K562 (cell line): Measurements from ENCODE around the gene COX19. TPM values are rescaled to one million over a fixed set of nuclear protein-coding genes. Genes with fewer than 3 reads are reported as not detected.

ENCODE experiments used
- ATAC-seq: fragments of 200-7000 bp; cut with Tn5 transposase; 3 replicates; pipeline ENCODE4 v1.9.1; 2020; ENCODE audit warnings: moderate library complexity
- BruUV-seq: library from RNA; stranded (reverse); fragments of 400-500 nt; replicated peaks from 2 replicates; lab custom pipeline; 2021; lab: Mats Ljungman, UMichigan
- CTCF ChIA-PET: fragments of 300-600 bp; formaldehyde crosslinking; extraction: SDS; loops from one replicate; lab custom pipeline; 2021; ENCODE audit warnings: low intra/inter-chr PET ratio; lab: Yijun Ruan, JAX
- POLR2A ChIA-PET: fragments of 300-600, 350-650 bp; sonication (Branson Sonifier 250); formaldehyde crosslinking; extraction: SDS; loops from one replicate; lab custom pipeline; 2021; ENCODE audit warnings: antibody characterized with exemption, inconsistent platforms; lab: Yijun Ruan, JAX
- DNase-seq, 4 experiments: peaks; one replicate each; pipeline versions ENCODE4 v3.0.0 to v3.0.0-alpha.2; 2011 to 2018; ENCODE audit warnings: low spot score in 3 of 4, mixed read lengths in 3 of 4; ENCODE audit errors: extremely low read depth in 1 of 4
- FAIRE-seq: peaks from 2 replicates; lab custom pipeline; 2011; peaks lifted over from hg19 to GRCh38; lab: Jason Lieb, UNC
- H2AFZ ChIP-seq: 2 replicates; pipeline ENCODE4 v1.6.0; 2011; ENCODE audit warnings: low read depth, low read length, control low read depth, inconsistent platforms
- H3K27ac ChIP-seq: fragments of 200-600 bp; 3 replicates; pipeline ENCODE4 v1.8.0; 2011; ENCODE audit warnings: low read depth, mild to moderate bottlenecking, control low read depth, inconsistent platforms, low read length, moderate library complexity, mixed read lengths; ENCODE audit errors: extremely low read depth
- H3K27me3 ChIP-seq, 2 experiments: fragments of 300-600 bp in 1 of 2; 2 replicates in 1 of 2; 3 replicates in 1 of 2; pipeline versions ENCODE4 v1.6.0 to v1.8.0; 2011; ENCODE audit warnings: inconsistent platforms in 2 of 2, low read length in 2 of 2, mild to moderate bottlenecking in 1 of 2, mixed read lengths in 1 of 2, moderate library complexity in 1 of 2; ENCODE audit not compliant: control insufficient read depth in 2 of 2, insufficient read depth in 2 of 2
- H3K36me3 ChIP-seq: fragments of 300-600 bp; 3 replicates; pipeline ENCODE4 v1.8.0; 2011; ENCODE audit warnings: mild to moderate bottlenecking, low read length, inconsistent platforms; ENCODE audit not compliant: control insufficient read depth, insufficient read depth
- H3K4me1 ChIP-seq, 2 experiments: fragments of 200-600 bp in 1 of 2; replicated peaks in 1 of 2; 2 replicates in 1 of 2; 3 replicates in 1 of 2; pipeline versions ENCODE4 v1.5.1 to v1.8.0; 2011; ENCODE audit warnings: inconsistent platforms in 2 of 2, low read length in 2 of 2, mild to moderate bottlenecking in 1 of 2, mixed read lengths in 1 of 2, moderate library complexity in 1 of 2; ENCODE audit not compliant: control insufficient read depth in 2 of 2, insufficient read depth in 2 of 2
- H3K4me2 ChIP-seq: 2 replicates; pipeline ENCODE4 v1.6.1; 2011; ENCODE audit warnings: low read length, control low read depth, inconsistent platforms, mixed read lengths; ENCODE audit not compliant: insufficient read depth
- H3K4me3 ChIP-seq: fragments of 200-600 bp; sonication (generic), shearing (Covaris generic); 2 replicates; pipeline ENCODE4 v1.5.1; 2016; ENCODE audit warnings: control low read depth, inconsistent platforms
- H3K79me2 ChIP-seq: fragments of 200-600 bp; 3 replicates; pipeline ENCODE4 v1.8.0; 2011; ENCODE audit warnings: low read length, inconsistent platforms; ENCODE audit not compliant: control insufficient read depth, insufficient read depth
- H3K9ac ChIP-seq, 2 experiments: 2 replicates each; pipeline versions ENCODE4 v1.6.0 to v1.6.1; 2011; ENCODE audit warnings: low read depth in 2 of 2, low read length in 2 of 2, control low read depth in 1 of 2, inconsistent platforms in 1 of 2, mild to moderate bottlenecking in 1 of 2, mixed read lengths in 1 of 2; ENCODE audit not compliant: insufficient read depth in 1 of 2
- H3K9me1 ChIP-seq: one replicate; pipeline ENCODE4 v1.6.0; 2011; ENCODE audit warnings: inconsistent platforms, mild to moderate bottlenecking, low read length, moderate library complexity; ENCODE audit not compliant: control insufficient read depth, insufficient read depth
- H3K9me3 ChIP-seq: replicated peaks from 2 replicates; pipeline ENCODE4 v1.5.1; 2011; ENCODE audit warnings: low read depth, low read length, inconsistent platforms; ENCODE audit not compliant: control insufficient read depth, insufficient read depth
- H4K20me1 ChIP-seq: replicated peaks from 2 replicates; pipeline ENCODE4 v1.6.1; 2011; ENCODE audit warnings: low read length, inconsistent platforms, mixed read lengths; ENCODE audit not compliant: control insufficient read depth, insufficient read depth
- CREB3L1 ChIP-seq: fragments of 450-650 bp; IDR thresholded peaks from 2 replicates; pipeline ENCODE4 v1.6.1; 2014; ENCODE audit warnings: low read depth, mild to moderate bottlenecking, moderate library complexity, borderline replicate concordance
- E2F4 ChIP-seq: sonication (generic); formaldehyde crosslinking; IDR thresholded peaks from 2 replicates; pipeline ENCODE4 v1.8.0; 2022; ENCODE audit warnings: mild to moderate bottlenecking, low read depth, missing genetic modification reagents
- MXI1 ChIP-seq: IDR thresholded peaks from 2 replicates; pipeline ENCODE4 v1.6.1; 2011; ENCODE audit warnings: low read depth, mild to moderate bottlenecking, improper control_type of control experiment, low read length
- NFIC ChIP-seq: fragments of 450-650 bp; IDR thresholded peaks from 2 replicates; pipeline ENCODE4 v1.6.1; 2017; ENCODE audit warnings: mild to moderate bottlenecking, inconsistent platforms
- POLR2G ChIP-seq: fragments of 200-400 bp; formaldehyde crosslinking; IDR thresholded peaks from 2 replicates; pipeline ENCODE4 v1.6.1; 2017; ENCODE audit warnings: low read depth, mild to moderate bottlenecking, antibody characterized with exemption, low read length, moderate library complexity
- SMARCE1 ChIP-seq: fragments of 450-650 bp; IDR thresholded peaks from 2 replicates; pipeline ENCODE4 v1.7.1; 2016; ENCODE audit warnings: mild to moderate bottlenecking
- ZNF583 ChIP-seq: fragments of 250-450 bp; sonication (Bioruptor Pico); IDR thresholded peaks from 2 replicates; pipeline ENCODE4 v1.4.0; 2020
- WGBS: fragments of 100-300 bp; shearing (Covaris generic); methylation state at CpG from one replicate; pipeline ENCODE4 v1.1.6; 2016; ENCODE audit warnings: low coverage, mixed read lengths; ENCODE audit not compliant: insufficient coverage; ENCODE audit errors: missing lambda C conversion rate; 5-methylcytosine and 5-hydroxymethylcytosine counted together
- in situ Hi-C: fragments of 300-500 bp; cut with MboI; formaldehyde crosslinking; loops from 4 replicates; pipeline ENCODE4 v1.15.0; 2018; ENCODE audit warnings: inconsistent platforms, mixed read lengths
- intact Hi-C: fragments of 100-400 bp; cut with micrococcal nuclease; formaldehyde crosslinking; loops from 2 replicates; pipeline ENCODE4 v1.14.2; 2022
- polyA plus RNA-seq, 8 experiments: library from polyadenylated mRNA; depleted of rRNA in 4 of 8; stranded (reverse) in 5 of 8; unstranded in 3 of 8; fragments of >200 nt; fragmentation: Nextera tagmentation in 2 of 8; fragmentation: Illumina TruSeq in 1 of 8; extraction: Ambion mirVana in 2 of 8; extraction: Trizol in 1 of 8; gene quantifications; 2 replicates each; pipeline versions ENCODE4 v1.2.1 to v1.2.3, GENCODE V29; 2011 to 2014; ENCODE audit warnings: inconsistent platforms in 1 of 8, missing spikeins in 1 of 8
- total RNA-seq, 7 experiments: library from RNA; depleted of rRNA in 6 of 7; stranded (reverse); fragments of >200 nt in 6 of 7; fragmentation: Illumina TruSeq in 2 of 7; extraction: Trizol in 2 of 7; gene quantifications; 2 replicates each; pipeline versions ENCODE4 v1.2.1 to v1.2.3, GENCODE V29; 2011 to 2021; ENCODE audit warnings: low replicate concordance in 1 of 7

Gene COX19
- total and polyA plus RNA-seq, 9 of the 15 experiments (the other 6 are each of a cell fraction or from before 2014, with no cell fraction given) = 5.2 to 10.5 (median 7.9) TPM

GRCh38 chr7:962401-963081 is 12.8 kb downstream of the COX19 start:
- Histone ChIP-seq H3K79me2 (no peaks in the 10 kb centered on the region), H2AFZ (no peak overlapping the region), H3K9me1 (no peaks in the 10 kb centered on the region), H4K20me1 (peaks cover 4% of the 10 kb centered on the region; the same call in 1 of the 2 replicates), H3K27ac (no peak overlapping the region), H3K4me2 (no peak overlapping the region), H3K9me3 (no peaks in the 10 kb centered on the region), H3K27me3 (peaks cover 23 to 45% of the 10 kb centered on the region in 2 experiments; a peak in 4 of 5 replicates), H3K9ac (no peak overlapping the region), H3K36me3 (peaks cover 9% of the 10 kb centered on the region; the same call in 2 of the 3 replicates), H3K4me1 (peaks cover 0 to 50% of the 10 kb centered on the region in 2 experiments; a peak in 2 of 5 replicates), H3K4me3 (no peak overlapping the region)
- CTCF ChIA-PET = no interaction called here
- FAIRE-seq (no peak), DNase-seq (no peak), ATAC-seq (no peak)
- intact Hi-C loops (loop anchor here (10.0 kb wide), 2 partner anchors 178 to 648 kb away; no protein-coding TSS in a partner anchor), in situ Hi-C loops (loop anchor here (10.0 kb wide), 1 partner anchor 648 kb away; no protein-coding TSS in a partner anchor)
- TF ChIP-seq POLR2G (peak; percentile 58), SMARCE1 (no peak), MXI1 (no peak), CREB3L1 (no peak), ZNF583 (CRISPR knock-in tag) (no peak), NFIC (no peak), E2F4 (no peak)
- no TSS peak for BruUV-seq
- 28% methylated on average over 17 of the region's 17 CpGs for WGBS
- POLR2A ChIA-PET = interaction anchor here (0.6 to 1.5 kb wide), 3 partner anchors 11 to 53 kb away, joined by 3 to 6 read pairs (median 3); no protein-coding TSS in a partner anchor
